ENCODE results near the gene CTLA4.

CTLA4 gene

DNA sequence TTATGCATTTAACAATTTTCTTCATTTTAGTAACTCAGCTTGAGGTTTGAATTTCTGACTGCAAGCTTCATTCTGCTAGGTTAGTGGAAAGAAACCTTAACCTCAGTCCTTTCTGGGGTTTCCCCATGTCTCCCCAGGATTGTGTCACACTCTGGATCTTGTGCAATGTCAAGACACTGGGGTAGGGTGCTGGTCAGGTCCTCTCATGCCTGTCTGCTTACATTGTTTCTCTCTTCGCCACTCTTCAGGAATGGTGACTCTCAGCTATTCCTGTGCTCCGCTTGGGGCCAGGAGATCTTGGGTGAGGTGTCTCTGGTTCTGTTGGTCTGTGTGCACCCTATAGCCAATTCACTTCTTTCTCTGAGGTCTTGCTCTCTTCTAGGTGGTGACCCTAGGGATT lies 23.9 kb downstream of the CTLA4 start:
- no peak for DNase-seq (ENCODE audit: low read depth)

GRCh38 chr2:203892207-203892606 lies 24.6 kb downstream of the CTLA4 start:
- no peak for DNase-seq (ENCODE audit: low read depth)

DNA sequence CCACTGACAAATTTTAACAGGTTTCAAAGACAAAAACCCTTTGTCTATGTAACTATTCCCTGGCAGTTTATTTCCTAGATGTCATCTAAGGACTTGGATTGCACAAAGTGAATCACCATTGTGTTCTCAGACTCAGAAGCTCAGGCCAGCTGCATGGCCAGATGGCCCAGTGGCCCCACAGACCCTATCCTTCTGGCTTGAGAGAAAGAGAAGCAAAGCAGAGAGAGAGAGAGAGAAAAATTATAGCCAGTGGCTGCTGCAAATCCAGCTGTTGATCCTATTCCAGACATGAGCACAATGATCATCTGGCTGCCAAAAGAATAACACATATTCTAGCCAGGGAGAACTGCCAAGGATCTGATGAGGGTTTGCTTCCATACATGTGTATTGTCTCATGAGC lies 25.8 kb downstream of the CTLA4 start:
- no peak for DNase-seq (ENCODE audit: low read depth)

DNA sequence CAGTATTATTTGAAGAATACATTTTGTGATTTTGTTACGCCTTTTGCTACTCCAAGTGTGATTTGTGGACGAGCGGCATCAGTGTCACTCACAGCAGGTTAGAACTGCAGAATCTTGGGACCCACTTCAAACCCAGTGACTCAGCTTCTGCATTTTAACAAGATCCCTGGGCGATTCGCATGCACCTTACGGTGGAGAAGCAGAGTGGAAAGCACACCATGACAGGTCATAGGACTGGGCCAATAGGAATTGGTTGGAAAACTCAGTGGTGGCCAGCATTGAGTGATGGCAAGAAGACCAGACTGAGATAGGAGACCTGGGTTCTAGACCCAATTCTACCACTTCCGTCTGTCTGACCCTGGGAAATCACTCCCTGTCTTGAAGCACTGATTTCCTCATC lies 26.3 kb downstream of the CTLA4 start:
- DNase-seq (ENCODE audit: low read depth): no peak

DNA sequence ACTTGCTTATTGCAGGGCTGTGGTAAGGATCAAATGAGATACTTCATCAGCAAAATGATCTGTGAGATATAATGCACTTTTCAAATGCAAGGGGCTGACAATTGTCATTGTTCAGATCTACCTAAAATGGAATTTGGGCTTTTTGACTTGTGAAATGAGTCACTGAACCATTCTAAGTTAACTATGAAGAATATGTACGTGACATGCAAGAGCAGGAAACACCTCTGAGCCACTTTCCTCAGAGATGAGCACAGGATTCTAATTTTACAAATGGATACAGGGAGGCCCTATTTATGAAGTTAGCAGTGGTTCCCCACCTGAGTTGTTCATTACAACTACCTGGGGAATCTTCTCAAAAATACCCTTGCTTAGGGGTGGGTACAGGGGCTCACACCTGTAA lies 26.7 kb downstream of the CTLA4 start:
- DNase-seq (ENCODE audit: low read depth): no peak

DNA sequence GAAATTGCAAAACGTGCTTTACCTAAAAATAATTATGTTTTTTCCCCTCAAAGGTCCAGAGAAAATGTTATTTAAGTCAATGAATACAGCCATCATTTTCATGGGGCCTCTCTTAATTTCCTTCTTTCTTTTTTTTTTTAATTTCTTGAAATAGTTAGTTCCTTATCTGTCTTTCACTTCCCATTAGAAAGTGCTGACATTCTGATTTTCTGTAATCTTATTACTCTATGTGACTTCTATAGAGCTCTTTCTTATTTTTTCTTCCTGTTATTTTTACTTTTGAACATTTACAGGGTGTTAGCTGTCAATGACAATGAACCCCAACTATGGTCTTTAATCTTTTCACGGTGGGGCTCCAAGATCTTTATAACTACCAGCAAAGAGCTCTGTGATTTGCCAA lies 30.0 kb downstream of the CTLA4 start:
- DNase-seq (ENCODE audit: low read depth): no peak

GRCh38 chr2:203898657-203899056 lies 31.1 kb downstream of the CTLA4 start:
- DNase-seq (ENCODE audit: low read depth): no peak

- DNase-seq (ENCODE audit: low read depth): no peak
These were observed 32.7 kb downstream of the CTLA4 start for GRCh38 chr2:203900253-203900652.

GRCh38 chr2:203904022-203904421 lies 36.5 kb downstream of the CTLA4 start:
- DNase-seq (ENCODE audit: low read depth): no peak

GRCh38 chr2:203905656-203906055 lies 38.1 kb downstream of the CTLA4 start:
- DNase-seq (ENCODE audit: low read depth): no peak

DNA sequence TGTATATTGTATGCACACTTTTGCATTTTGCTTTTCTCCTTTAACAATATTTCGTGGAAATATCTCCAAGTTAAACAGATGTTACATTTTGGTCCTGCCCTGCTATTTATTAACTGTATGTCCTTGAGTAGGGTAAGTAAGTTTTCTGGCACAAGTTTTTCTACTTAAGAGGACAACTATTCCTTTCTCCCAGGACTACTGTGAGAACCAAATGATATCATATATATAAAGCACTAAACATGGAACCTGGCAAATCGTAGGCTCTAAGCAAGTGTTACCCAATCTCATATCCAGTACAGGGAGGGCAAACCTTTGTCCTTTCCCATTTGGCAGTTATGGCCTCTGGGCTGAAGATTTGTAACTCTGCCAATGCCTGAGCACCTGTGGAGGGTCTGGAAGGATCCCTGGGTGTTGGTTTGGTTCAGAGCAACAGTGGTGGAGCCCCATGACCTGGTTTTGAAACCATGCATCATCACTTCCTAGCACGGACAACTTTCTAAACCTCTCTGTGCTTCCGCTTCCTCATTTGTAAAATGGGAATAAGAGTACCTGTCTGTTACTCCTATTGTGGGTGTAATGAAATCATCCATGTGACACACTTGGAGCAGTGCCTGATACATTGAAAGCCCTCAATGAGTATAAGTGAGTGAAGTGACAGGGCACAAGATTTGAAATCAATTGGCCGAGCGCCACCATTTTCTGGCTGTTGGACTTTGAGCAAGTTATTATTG lies 40.7 kb downstream of the CTLA4 start:
- no peak for DNase-seq (ENCODE audit: low read depth)

- DNase-seq (ENCODE audit: low read depth): no peak
These were observed 41.2 kb downstream of the CTLA4 start for GRCh38 chr2:203908797-203909185.

- no peak for DNase-seq (ENCODE audit: low read depth)
These were observed 41.8 kb downstream of the CTLA4 start for GRCh38 chr2:203909261-203909967.

DNA sequence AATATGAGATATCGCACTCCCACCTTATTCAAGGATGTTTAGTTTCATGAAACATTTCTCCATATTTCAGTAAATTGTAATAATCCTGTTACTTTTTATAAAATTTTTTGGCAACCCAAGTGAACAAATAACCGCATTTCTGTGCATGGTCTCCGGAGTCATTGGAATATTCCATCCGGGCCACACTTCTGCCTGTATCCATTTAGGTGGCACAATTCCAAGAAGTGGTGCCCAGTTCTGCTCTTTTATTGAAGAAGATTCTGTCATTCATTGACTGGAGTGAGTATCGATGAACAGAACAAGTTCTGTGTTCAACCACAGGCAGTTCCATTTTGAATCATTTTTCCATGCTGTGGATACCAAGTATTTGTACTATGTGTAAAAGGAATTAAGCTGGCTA lies 42.4 kb downstream of the CTLA4 start:
- DNase-seq (ENCODE audit: low read depth): no peak

DNA sequence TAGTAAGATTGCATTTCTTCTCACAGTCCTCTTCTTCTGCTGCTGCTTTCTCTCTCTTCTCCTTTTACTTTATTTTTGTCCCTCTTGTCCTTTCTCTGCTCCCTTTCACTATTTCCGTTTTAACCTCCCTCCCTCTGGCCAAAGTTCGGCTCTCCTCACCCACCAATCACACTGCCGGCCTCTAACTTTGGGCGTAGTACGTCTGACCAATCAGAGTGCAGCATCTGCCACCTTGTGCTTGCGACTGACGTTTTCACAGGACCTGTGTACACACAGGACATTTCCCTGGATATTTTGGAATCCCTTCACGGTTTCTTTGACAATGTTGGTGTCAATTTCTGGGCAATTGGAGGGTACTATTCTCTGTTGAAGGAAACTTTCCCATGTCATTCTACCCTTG lies 46.4 kb downstream of the CTLA4 start:
- no peak for DNase-seq (ENCODE audit: low read depth)

- no peak for DNase-seq (ENCODE audit: low read depth)
These were observed 47.1 kb downstream of the CTLA4 start for GRCh38 chr2:203914546-203915182.

DNA sequence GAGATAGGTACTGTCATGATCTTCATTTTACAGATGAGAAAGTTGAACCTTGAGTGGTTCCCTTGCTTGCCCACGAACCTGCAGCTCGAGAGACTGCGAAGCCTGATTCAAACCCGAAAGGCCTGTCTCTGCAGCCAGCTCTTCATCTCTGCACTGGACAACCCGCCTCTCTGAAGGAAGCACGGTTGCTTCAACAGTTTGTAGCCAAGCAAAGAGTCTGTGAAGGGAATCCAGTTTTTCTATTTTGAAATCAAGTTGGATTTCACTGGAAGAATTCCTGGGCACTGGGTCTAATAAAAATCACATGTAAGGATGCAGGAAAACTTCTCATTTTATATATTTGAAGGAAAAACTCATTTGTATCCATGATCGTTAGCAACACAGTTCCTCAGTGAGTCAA lies 47.7 kb downstream of the CTLA4 start:
- no peak for DNase-seq (ENCODE audit: low read depth)

GRCh38 chr2:203916756-203917155 lies 49.2 kb downstream of the CTLA4 start:
- DNase-seq (ENCODE audit: low read depth): no peak

DNA sequence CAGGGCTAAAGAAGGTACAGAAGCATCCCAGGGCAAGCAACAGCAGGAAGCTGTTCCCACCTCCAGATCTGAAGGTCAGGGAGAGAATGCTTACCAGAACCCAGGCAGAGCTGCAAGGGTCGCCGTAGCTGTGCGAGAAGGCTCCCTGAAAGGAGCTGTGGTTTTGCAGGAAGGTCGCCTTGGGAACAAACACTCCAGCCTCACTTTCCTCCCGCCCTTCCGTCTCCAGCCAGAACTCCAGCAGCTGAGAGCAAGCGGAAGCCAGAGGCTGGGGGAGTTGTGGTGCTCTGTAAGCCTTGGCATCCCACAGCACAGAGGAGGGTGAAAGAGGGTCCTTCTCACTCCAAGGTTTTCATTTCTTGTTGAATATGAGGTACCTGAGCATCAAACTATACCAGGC lies 50.7 kb downstream of the CTLA4 start:
- no peak for DNase-seq (ENCODE audit: low read depth)

DNA sequence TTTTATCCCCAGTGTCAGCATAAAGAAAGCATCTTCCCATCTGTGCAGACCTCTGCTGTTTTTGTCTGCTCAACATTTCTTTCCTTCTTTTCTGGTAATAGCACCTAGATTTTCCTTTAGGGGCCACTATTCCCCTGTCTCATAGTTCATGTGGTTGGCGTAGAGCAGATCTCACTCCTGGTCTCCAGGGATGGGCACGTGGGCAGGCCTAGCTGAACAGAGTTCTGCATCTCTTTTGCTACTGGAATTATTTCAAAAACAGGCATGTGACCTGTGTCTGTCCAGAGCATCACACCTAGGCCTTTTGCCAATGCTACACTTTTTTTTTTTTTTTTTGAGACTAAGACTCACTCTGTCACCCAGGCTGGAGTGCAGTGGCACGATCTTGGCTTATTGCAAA lies 51.3 kb downstream of the CTLA4 start:
- no peak for DNase-seq (ENCODE audit: low read depth)

Measured in stimulated activated CD8-positive, alpha-beta memory T cell treated with anti-CD3 and anti-CD28 coated beads, Interleukin-7, amount 100 ng/mL, for 24 hours (primary cell).